ENCODE results near the gene PLEKHM2. TPM values are rescaled to one million over a fixed set of nuclear protein-coding genes. Genes with fewer than 3 reads are reported as not detected.

Gene PLEKHM2
- total RNA-seq, 2 experiments from 2014 or later: 51.0 to 52.6 TPM

DNA sequence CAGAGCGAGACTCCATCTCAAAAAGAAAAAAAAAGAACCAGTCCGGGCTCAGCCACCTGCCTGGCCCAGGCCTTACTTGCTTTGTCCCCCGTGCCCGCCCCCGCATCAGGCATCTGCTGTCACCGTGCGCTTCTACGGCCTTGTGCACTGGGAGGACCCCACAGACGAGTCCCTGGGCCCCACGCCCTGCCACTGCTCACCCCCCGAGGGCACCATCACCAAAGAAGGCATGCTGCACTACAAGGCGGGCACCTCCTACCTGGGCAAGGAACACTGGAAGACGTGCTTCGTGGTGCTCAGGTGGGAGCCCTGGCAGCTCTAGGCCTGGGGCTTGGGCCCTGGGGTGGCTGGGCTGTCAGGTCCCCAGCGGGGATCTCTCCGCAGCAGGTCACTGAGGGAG is 46.3 kb downstream of the PLEKHM2 start:
- H3K36me3 Mint-ChIP-seq (ENCODE audit: low read depth): peaks cover 16% of the 10 kb centered on the region
- H3K4me1 Mint-ChIP-seq (ENCODE audit: low read depth): no peaks in the 10 kb centered on the region
- no peak overlapping the region for H3K4me3 Mint-ChIP-seq
- no peaks in the 10 kb centered on the region for H3K27me3 Mint-ChIP-seq (ENCODE audit: low read depth)
- ChIA-PET POLR2A (no interaction called here), CTCF (no interaction called here)
- no peak overlapping the region for H3K27ac Mint-ChIP-seq
- DNase-seq (no peak), ATAC-seq (no peak)
- H3K9me3 Mint-ChIP-seq (ENCODE audit: insufficient read depth): no peaks in the 10 kb centered on the region

DNA sequence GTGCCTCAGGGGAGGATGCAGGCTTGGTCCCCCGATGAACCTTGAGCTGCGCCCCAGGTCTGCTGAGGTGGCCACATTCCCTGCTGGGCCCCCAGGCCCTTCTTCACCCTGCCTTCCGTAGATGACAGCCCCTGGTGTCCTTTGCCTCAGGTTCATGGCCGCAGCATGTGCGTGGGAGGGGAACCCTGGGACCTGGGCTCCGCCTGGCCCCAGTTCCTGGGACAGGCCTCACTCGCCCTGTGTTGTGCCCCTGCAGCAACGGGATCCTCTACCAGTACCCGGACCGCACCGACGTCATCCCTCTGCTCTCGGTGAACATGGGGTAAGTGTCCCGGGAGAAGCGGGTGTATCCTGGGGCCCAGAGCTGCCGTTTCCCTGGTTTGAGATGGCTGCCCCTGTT is 46.8 kb downstream of the PLEKHM2 start:
- H3K9me3 Mint-ChIP-seq (ENCODE audit: insufficient read depth): no peaks in the 10 kb centered on the region
- no peaks in the 10 kb centered on the region for H3K27me3 Mint-ChIP-seq (ENCODE audit: low read depth)
- ChIA-PET CTCF (interaction anchor here (1.1 kb wide), 1 partner anchor 10 kb away, joined by 4 read pairs; no protein-coding TSS in a partner anchor), POLR2A (no interaction called here)
- H3K4me3 Mint-ChIP-seq: no peak overlapping the region
- H3K27ac Mint-ChIP-seq: no peak overlapping the region
- DNase-seq (no peak), ATAC-seq (no peak)
- H3K36me3 Mint-ChIP-seq (ENCODE audit: low read depth): peaks cover 16% of the 10 kb centered on the region
- no peaks in the 10 kb centered on the region for H3K4me1 Mint-ChIP-seq (ENCODE audit: low read depth)

DNA sequence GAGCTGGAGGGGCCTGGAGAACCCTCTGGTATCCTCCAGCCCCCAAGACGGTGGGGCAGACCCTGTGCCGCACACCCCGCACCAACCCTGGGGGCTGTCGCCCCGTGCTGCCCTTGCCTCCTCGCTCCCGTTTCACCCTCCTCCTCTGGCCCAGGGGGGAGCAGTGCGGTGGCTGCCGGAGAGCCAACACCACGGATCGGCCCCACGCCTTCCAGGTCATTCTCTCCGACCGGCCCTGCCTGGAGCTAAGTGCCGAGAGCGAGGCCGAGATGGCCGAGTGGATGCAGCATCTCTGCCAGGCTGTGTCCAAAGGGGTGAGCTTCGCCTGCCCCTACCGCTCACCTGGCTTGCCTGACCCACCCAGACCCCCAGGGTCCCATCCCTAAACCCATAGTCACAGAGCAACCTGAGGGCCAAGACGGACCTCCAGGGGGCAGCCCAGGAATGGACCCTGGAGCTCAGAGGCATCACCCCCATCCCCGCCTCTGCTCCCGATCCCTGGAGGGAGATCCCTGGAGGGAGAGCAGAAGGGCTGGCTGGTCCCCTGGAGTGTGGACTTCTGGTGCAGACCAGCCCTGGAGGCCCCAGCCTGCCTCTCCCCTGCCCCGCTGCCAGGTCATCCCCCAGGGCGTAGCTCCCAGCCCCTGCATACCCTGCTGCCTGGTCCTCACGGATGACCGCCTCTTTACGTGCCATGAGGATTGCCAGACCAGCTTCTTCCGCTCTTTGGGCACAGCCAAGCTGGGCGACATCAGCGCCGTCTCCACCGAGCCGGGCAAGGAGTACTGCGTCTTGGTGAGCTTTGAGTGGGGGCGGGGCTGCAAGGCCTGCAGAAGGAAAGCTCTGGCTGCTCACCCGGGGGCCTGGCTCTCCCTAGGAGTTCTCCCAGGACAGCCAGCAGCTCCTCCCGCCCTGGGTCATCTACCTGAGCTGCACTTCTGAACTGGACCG is 47.9 kb downstream of the PLEKHM2 start:
- ATAC-seq (no peak), DNase-seq (no peak)
- Mint-ChIP-seq H3K4me1 (ENCODE audit: low read depth) (no peaks in the 10 kb centered on the region), H3K4me3 (no peak overlapping the region), H3K9me3 (ENCODE audit: insufficient read depth) (no peaks in the 10 kb centered on the region), H3K36me3 (ENCODE audit: low read depth) (peaks cover 13% of the 10 kb centered on the region), H3K27ac (no peak overlapping the region), H3K27me3 (ENCODE audit: low read depth) (no peaks in the 10 kb centered on the region)
- CTCF ChIA-PET: interaction anchor here (1.1 kb wide), 1 partner anchor 9 kb away, joined by 4 read pairs; no protein-coding TSS in a partner anchor
- POLR2A ChIA-PET: no interaction called here

DNA sequence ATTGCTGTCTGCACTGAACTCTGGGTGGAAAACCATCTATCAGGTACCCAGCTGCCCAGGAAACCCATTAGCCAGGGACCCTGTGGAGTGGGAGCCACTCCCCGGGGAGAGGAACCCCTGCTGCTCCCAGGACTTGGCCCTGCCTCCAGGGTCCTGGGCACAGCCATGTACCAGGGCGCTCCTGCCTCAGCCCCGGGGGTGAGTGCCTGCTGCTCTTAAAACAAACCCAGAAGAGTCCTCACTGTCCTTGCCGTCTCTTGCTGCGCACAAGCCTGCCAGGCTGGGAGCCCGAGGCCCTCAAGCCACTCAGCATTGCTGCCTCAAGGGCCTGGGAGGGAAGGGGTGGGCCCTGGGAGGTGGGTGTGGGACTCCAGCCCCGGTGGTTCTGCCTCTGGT is 48.6 kb downstream of the PLEKHM2 start:
- CTCF ChIA-PET: no interaction called here
- Mint-ChIP-seq H3K36me3 (ENCODE audit: low read depth) (peaks cover 12% of the 10 kb centered on the region), H3K4me3 (no peak overlapping the region), H3K9me3 (ENCODE audit: insufficient read depth) (no peaks in the 10 kb centered on the region), H3K27me3 (ENCODE audit: low read depth) (no peaks in the 10 kb centered on the region), H3K27ac (no peak overlapping the region), H3K4me1 (ENCODE audit: low read depth) (no peaks in the 10 kb centered on the region)
- ATAC-seq: no peak
- POLR2A ChIA-PET: no interaction called here
- DNase-seq: no peak

DNA sequence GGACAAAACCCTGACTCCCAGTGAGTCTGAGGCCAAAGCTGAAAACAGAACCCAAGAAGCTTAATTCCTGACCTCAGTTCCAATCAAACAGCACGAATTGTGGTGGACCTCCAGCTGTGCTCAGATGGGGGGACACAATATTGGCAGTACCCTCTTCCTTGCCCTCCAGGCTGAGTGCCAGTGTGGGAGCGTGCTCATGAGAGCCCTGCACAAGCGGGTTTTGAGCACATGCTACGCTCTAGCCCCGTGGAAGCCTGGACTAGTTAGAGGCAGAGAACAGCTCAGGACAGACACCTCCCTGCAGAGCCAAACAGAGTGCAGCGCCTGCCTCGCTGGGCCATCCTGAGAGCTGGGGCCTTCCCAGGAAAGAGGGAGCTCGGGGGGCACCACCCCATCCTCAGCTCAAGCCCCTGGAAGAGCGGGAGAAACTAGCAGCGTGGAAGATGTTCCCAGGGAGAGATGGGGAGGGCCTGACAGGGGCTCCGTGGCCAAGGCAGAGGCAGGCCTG is 49.2 kb downstream of the PLEKHM2 start:
- no peak for DNase-seq
- Mint-ChIP-seq H3K4me1 (ENCODE audit: low read depth) (no peaks in the 10 kb centered on the region), H3K27me3 (ENCODE audit: low read depth) (no peaks in the 10 kb centered on the region), H3K27ac (no peak overlapping the region), H3K36me3 (ENCODE audit: low read depth) (peaks cover 9% of the 10 kb centered on the region), H3K9me3 (ENCODE audit: insufficient read depth) (no peaks in the 10 kb centered on the region), H3K4me3 (no peak overlapping the region)
- no peak for ATAC-seq
- ChIA-PET POLR2A (no interaction called here), CTCF (no interaction called here)

DNA sequence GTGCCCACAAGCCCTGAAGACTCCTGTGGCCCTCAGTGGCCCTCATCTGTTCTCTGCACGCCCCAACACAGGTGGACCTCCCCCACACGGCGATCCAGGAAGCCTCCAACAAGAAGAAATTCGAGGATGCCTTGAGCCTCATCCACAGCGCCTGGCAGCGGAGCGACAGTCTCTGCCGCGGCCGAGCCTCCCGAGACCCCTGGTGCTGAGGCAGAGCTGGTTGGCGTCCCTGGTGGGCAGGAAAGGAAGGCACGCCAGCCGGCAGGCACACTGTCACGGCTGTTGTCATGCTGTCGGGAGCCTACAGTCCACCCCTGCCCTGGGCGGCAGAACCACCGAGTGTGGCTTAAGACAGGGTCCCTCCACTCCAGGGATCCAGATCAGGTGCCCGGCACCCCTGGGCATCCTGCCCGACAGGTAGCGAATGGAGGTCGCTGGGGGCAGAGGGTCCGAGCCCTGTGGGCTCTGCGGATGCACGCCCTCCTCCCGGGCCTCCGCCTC is 49.7 kb downstream of the PLEKHM2 start:
- CTCF ChIA-PET: no interaction called here
- ATAC-seq (no peak), DNase-seq (no peak)
- H3K9me3 Mint-ChIP-seq (ENCODE audit: insufficient read depth): no peaks in the 10 kb centered on the region
- POLR2A ChIA-PET: no interaction called here
- H3K27me3 Mint-ChIP-seq (ENCODE audit: low read depth): no peaks in the 10 kb centered on the region
- H3K4me1 Mint-ChIP-seq (ENCODE audit: low read depth): no peaks in the 10 kb centered on the region
- peaks cover 9% of the 10 kb centered on the region for H3K36me3 Mint-ChIP-seq (ENCODE audit: low read depth)
- no peak overlapping the region for H3K27ac Mint-ChIP-seq
- H3K4me3 Mint-ChIP-seq: no peak overlapping the region

DNA sequence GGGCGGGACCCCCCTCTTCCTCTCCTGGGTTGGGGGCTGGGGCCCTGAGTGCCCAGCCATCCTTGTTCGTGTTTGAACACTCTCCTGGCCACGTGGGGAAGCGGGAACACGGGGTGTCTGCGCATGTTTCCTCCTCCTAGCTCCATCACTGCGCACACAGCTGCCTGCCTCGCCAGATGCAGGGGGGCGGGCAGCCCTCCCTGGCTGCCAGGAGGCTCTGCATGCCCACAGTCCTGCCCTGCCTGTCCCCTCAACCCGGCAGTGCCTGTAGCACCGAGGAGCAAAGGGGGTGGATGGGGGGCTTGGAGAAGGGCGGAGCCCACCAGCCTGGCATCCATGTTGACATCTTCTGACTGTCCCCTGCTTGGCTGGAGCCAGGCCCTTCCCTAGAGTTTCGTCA is 50.2 kb downstream of the PLEKHM2 start:
- ChIA-PET POLR2A (no interaction called here), CTCF (no interaction called here)
- no peak overlapping the region for H3K4me3 Mint-ChIP-seq
- H3K36me3 Mint-ChIP-seq (ENCODE audit: low read depth): peaks cover 9% of the 10 kb centered on the region
- no peak overlapping the region for H3K27ac Mint-ChIP-seq
- no peak for ATAC-seq
- no peak for DNase-seq
- H3K27me3 Mint-ChIP-seq (ENCODE audit: low read depth): no peaks in the 10 kb centered on the region
- H3K4me1 Mint-ChIP-seq (ENCODE audit: low read depth): no peaks in the 10 kb centered on the region
- no peaks in the 10 kb centered on the region for H3K9me3 Mint-ChIP-seq (ENCODE audit: insufficient read depth)

DNA sequence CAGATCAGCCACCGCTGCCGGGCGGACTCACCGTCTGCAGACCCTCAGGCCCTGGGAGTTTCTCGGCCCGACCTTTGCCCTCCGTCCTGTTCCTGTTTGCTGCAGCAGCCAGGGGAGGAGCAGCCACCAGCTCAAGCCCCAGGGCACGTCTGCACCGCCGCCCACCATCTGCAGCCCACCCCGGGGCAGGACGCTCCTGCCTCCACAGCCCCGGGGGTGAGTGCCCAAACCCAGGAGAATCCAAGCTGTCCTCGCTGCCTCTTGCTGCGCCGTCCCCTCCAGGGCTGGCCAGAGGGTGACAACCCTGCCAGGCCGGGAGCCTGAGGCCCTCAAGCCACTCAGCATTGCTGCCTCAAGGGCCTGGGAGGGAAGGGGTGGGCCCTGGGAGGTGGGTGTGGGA is 50.8 kb downstream of the PLEKHM2 start:
- POLR2A ChIA-PET: no interaction called here
- Mint-ChIP-seq H3K36me3 (ENCODE audit: low read depth) (peaks cover 4% of the 10 kb centered on the region), H3K4me3 (no peak overlapping the region), H3K27me3 (ENCODE audit: low read depth) (no peaks in the 10 kb centered on the region), H3K4me1 (ENCODE audit: low read depth) (no peaks in the 10 kb centered on the region), H3K9me3 (ENCODE audit: insufficient read depth) (no peaks in the 10 kb centered on the region), H3K27ac (no peak overlapping the region)
- DNase-seq (no peak), ATAC-seq (no peak)
- CTCF ChIA-PET: no interaction called here

DNA sequence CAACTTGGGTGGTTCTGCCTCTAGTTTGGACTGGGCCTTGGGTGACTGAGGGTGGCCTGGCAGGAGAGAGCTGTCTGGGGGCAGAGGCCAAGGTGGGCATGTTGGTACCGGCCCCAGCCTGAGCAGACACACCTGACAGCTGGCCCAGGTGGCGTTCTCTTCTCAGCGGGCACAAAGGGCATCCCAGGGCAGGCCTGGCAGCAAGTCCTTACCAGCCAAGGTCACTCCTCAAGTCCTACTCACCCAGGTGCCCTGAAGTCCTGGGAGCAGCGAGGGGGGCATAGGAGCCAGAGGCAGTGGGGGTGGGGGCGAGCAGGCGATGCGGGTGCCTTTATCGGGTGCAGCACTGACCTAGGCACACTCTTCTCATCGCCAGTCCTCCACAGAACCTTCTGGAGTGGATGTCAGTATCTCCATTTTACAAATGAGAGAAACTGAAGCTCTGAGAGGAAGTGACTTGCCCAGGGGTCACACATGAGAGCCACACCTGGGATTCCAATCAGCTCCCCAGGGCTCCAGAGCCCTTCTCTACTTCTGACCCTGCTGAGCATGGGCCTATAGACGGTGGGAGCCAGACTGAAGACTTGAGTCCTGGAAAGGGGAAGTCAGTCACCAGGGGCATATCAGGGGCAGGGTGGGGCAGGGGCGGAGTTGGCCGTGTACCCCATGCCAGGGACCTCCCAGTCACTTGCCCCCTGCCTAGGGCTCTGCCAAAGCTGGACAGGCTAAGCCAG is 51.4 kb downstream of the PLEKHM2 start:
- Mint-ChIP-seq H3K27me3 (ENCODE audit: low read depth) (no peaks in the 10 kb centered on the region), H3K36me3 (ENCODE audit: low read depth) (peaks cover 4% of the 10 kb centered on the region), H3K4me1 (ENCODE audit: low read depth) (no peaks in the 10 kb centered on the region), H3K4me3 (no peak overlapping the region), H3K9me3 (ENCODE audit: insufficient read depth) (no peaks in the 10 kb centered on the region), H3K27ac (no peak overlapping the region)
- DNase-seq: no peak
- POLR2A ChIA-PET: no interaction called here
- ATAC-seq: no peak
- CTCF ChIA-PET: no interaction called here

DNA sequence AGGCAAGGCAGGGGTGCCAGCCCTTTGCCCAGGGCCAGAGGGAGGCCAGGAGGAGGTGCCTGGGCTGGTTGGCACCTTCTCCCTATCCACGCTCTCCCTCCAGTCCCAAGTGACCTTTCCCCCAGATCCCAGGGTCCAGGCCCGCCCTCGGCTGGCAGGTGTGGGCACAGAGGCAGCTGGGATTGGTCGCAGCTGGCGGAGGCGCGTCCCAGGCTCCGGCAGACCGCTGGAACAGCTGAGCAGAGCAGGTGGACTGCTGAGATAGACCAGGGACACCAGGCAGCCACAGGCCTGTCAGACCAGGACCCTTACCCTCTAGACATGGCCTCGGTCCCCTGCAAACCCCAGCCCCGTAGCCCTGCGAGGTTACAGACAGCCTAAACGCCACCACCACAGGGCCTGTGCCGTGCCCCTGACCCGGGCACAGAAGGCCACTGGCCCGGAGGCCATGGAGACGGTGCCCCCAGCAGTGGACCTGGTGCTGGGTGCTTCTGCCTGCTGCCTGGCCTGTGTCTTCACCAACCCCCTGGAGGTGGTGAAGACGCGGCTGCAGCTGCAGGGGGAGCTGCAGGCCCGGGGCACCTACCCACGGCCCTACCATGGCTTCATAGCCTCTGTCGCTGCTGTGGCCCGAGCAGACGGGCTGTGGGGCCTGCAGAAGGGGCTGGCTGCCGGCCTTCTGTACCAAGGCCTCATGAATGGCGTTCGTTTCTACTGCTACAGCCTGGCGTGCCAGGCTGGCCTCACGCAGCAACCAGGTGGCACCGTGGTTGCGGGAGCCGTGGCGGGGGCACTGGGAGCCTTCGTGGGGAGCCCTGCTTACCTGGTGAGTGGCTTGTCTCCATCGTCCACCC is 52.1 kb downstream of the PLEKHM2 start, which contains the start of gene SLC25A34:
TSS of gene SLC25A34 (plus strand) at position 221 of the 854 bp plus-strand sequence. CDS start at position 449, 228 bp downstream.
- no peak for ATAC-seq
- DNase-seq: no peak
- Mint-ChIP-seq H3K27me3 (ENCODE audit: low read depth) (no peaks in the 10 kb centered on the region), H3K4me3 (no peak within 1 kb of the TSS), H3K9me3 (ENCODE audit: insufficient read depth) (no peaks in the 10 kb centered on the region), H3K36me3 (ENCODE audit: low read depth) (peaks cover 4% of the 10 kb centered on the region), H3K4me1 (ENCODE audit: low read depth) (peaks cover 3% of the 10 kb centered on the region), H3K27ac (no peak within 1 kb of the TSS)
- ChIA-PET POLR2A (interaction anchor here (0.7 kb wide), 1 partner anchor 12 kb away, joined by 3 read pairs; no protein-coding TSS in a partner anchor), CTCF (no interaction called here)

DNA sequence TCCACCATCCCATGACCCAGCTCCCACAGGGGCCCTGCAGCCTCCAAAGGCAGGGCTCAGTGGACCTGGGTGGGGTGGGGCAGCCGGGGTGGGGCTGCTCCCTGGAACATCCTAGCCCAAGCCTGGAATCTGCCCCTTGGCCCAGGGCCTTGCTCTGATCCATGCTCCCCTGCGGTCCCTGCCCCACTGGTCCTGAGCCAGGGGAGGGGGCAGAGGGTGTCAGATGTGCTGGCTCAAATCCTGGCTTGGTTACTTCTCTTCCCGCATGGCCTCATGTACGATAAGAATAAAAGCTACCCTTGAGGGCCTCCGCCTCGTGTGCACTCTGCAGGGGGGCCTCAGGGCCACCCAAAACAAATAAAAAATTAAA is 52.8 kb downstream of the PLEKHM2 start:
- Mint-ChIP-seq H3K4me3 (no peak overlapping the region), H3K27me3 (ENCODE audit: low read depth) (no peaks in the 10 kb centered on the region), H3K36me3 (ENCODE audit: low read depth) (peaks cover 3% of the 10 kb centered on the region), H3K4me1 (ENCODE audit: low read depth) (peaks cover 7% of the 10 kb centered on the region), H3K9me3 (ENCODE audit: insufficient read depth) (no peaks in the 10 kb centered on the region), H3K27ac (no peak overlapping the region)
- ChIA-PET POLR2A (interaction anchor here (0.7 kb wide), 1 partner anchor 11 kb away, joined by 3 read pairs; no protein-coding TSS in a partner anchor), CTCF (no interaction called here)
- ATAC-seq (no peak), DNase-seq (no peak)
